GM23338 (cell line): ENCODE measurements around the gene CKS1B.

Source experiments
- CREB1 ChIP-seq: fragments of 250-450 bp; sonication (Bioruptor Pico); IDR thresholded peaks from 2 replicates; pipeline ENCODE4 v1.5.0; 2020; ENCODE audit warnings: low read depth, mild to moderate bottlenecking, moderate library complexity
- CTCF ChIP-seq, 2 experiments: fragments of 200-600 bp in 1 of 2; sonication (generic) in 1 of 2; conservative IDR thresholded peaks; 2 replicates each; pipeline versions ENCODE4 v1.5.1 to v1.6.1; 2016 to 2017; ENCODE audit warnings: antibody characterized with exemption in 2 of 2, low read depth in 2 of 2, mild to moderate bottlenecking in 2 of 2, moderate library complexity in 1 of 2
- EZH2 ChIP-seq: fragments of 200-600 bp; sonication (generic); IDR thresholded peaks from one replicate; pipeline ENCODE4 v1.8.0; 2017; ENCODE audit warnings: antibody characterized with exemption, mild to moderate bottlenecking, low read depth; ENCODE audit not compliant: unreplicated experiment
- EZH2phosphoT487 ChIP-seq: fragments of 200-600 bp; sonication (generic); IDR thresholded peaks from one replicate; pipeline ENCODE4 v1.8.1; 2018; ENCODE audit warnings: antibody characterized with exemption; ENCODE audit not compliant: unreplicated experiment
- JUNB ChIP-seq: IDR thresholded peaks from one replicate; pipeline ENCODE4 v1.6.1; 2016; ENCODE audit warnings: antibody characterized with exemption; ENCODE audit not compliant: unreplicated experiment
- POLR2AphosphoS5 ChIP-seq: IDR thresholded peaks from 2 replicates; pipeline ENCODE4 v1.6.1; 2016; ENCODE audit warnings: antibody characterized with exemption, low read depth
- ZNF462 ChIP-seq: fragments of 250-450 bp; sonication (Bioruptor Pico); IDR thresholded peaks from 2 replicates; pipeline ENCODE4 v1.5.0; 2020; ENCODE audit warnings: mild to moderate bottlenecking, moderate library complexity

- TF ChIP-seq CTCF (conservative IDR thresholded peaks at IDR 0.05; ENCODE audit: low read depth in 2 of 2) (no peak), POLR2AphosphoS5 (peak; percentile 94), EZH2 (no peak), ZNF462 (no peak), CREB1 (peak; percentile 49), EZH2phosphoT487 (no peak), JUNB (no peak)
These were observed 1.8 kb upstream of the CKS1B start for GRCh38 chr1:154972517-154973343.
